Small intestine (tissue), 7 donors: Measurements from ENCODE around the gene TRA2B. TPM values are rescaled to one million over a fixed set of nuclear protein-coding genes. Genes with fewer than 3 reads are reported as not detected.

Experiments used
- DNase-seq, 2 donors: peaks; one replicate each; pipeline versions ENCODE4 v3.0.0 to v3.0.0-alpha.2; 2013
- FAIRE-seq: peaks from 2 replicates; lab custom pipeline; 2012; peaks lifted over from hg19 to GRCh38; lab: Jason Lieb, UNC
- H3K27ac ChIP-seq, 3 donors: one replicate each; pipeline ENCODE4 v1.5.1; 2013; ENCODE audit warnings: low read length in 2 of 3, mild to moderate bottlenecking in 2 of 3, control low read depth in 1 of 3, inconsistent platforms in 1 of 3, low read depth in 1 of 3, moderate library complexity in 1 of 3
- H3K27me3 ChIP-seq, 3 donors: one replicate each; pipeline ENCODE4 v1.6.1; 2013; ENCODE audit warnings: low read length in 3 of 3, inconsistent platforms in 1 of 3; ENCODE audit not compliant: control insufficient read depth in 3 of 3, insufficient read depth in 3 of 3
- H3K36me3 ChIP-seq, 3 donors: one replicate each; pipeline ENCODE4 v1.6.1; 2013; ENCODE audit warnings: low read length in 3 of 3, inconsistent platforms in 1 of 3, low read depth in 1 of 3, mild to moderate bottlenecking in 1 of 3, moderate library complexity in 1 of 3; ENCODE audit not compliant: control insufficient read depth in 3 of 3, insufficient read depth in 2 of 3
- H3K4me1 ChIP-seq, 3 donors: one replicate each; pipeline ENCODE4 v1.6.1; 2013; ENCODE audit warnings: low read length in 2 of 3, inconsistent platforms in 1 of 3, low read depth in 1 of 3, mild to moderate bottlenecking in 1 of 3, moderate library complexity in 1 of 3; ENCODE audit not compliant: control insufficient read depth in 3 of 3, insufficient read depth in 2 of 3
- H3K4me3 ChIP-seq, 3 donors: one replicate each; pipeline ENCODE4 v1.5.1; 2013; ENCODE audit warnings: low read length in 3 of 3, control low read depth in 1 of 3, inconsistent platforms in 1 of 3, low read depth in 1 of 3, mild to moderate bottlenecking in 1 of 3, moderate library complexity in 1 of 3
- H3K9me3 ChIP-seq, 2 donors: one replicate each; pipeline ENCODE4 v1.6.1; 2013; ENCODE audit warnings: low read depth in 1 of 2, low read length in 1 of 2; ENCODE audit not compliant: control insufficient read depth in 2 of 2, insufficient read depth in 1 of 2
- WGBS, 3 donors: extraction: QIAGEN DNeasy Blood & Tissue Kit; methylation state at CpG; one replicate each; pipeline ENCODE4 v1.1.7; 2013; 5-methylcytosine and 5-hydroxymethylcytosine counted together
- polyA plus RNA-seq, 4 donors: library from polyadenylated mRNA; stranded (reverse) in 3 of 4; unstranded in 1 of 4; fragments of 200-250 nt in 3 of 4; fragments of 120-200 nt in 1 of 4; gene quantifications; one replicate each; pipeline versions ENCODE4 v1.2.1 to v1.2.3, GENCODE V29; 2013
- donor health status: healthy with polysubstance abuse.
- donor health status: control.
- donor health status: control.
- donor health status: Bipolar disorder and iron deficiency.
- donor health status: healthy.

The TRA2B gene
- polyA plus RNA-seq, 4 donors = 48.5 to 150 (median 72.4) TPM

GRCh38 chr3:185961675-185962232, 23.9 kb upstream of the TRA2B start:
- DNase-seq (no peak), FAIRE-seq (no peak)
- Histone ChIP-seq H3K4me3 (no peak overlapping the region), H3K36me3 (no peaks in the 10 kb centered on the region), H3K9me3 (peaks cover 0 to 19% of the 10 kb centered on the region in 2 donors), H3K27me3 (peaks cover 0 to 2% (median 0%) of the 10 kb centered on the region in 3 donors), H3K4me1 (peaks cover 0 to 18% (median 0%) of the 10 kb centered on the region in 3 donors), H3K27ac (no peak overlapping the region)
- 67 to 95% (median 81%) methylated on average over 4 of the region's 4 CpGs for WGBS, 3 donors

GRCh38 chr3:185960522-185961288, 22.9 kb upstream of the TRA2B start:
- Histone ChIP-seq H3K9me3 (peaks cover 0 to 18% of the 10 kb centered on the region in 2 donors), H3K4me3 (no peak overlapping the region), H3K27me3 (peaks cover 0 to 2% (median 0%) of the 10 kb centered on the region in 3 donors), H3K36me3 (no peaks in the 10 kb centered on the region), H3K4me1 (peaks cover 0 to 24% (median 0%) of the 10 kb centered on the region in 3 donors), H3K27ac (peak overlapping the region; percentile 38 to 88 (median 66))
- 24 to 64% (median 54%) methylated on average over 4 of the region's 4 CpGs for WGBS, 3 donors
- peak; percentile 76 to 87 for DNase-seq
- no peak for FAIRE-seq

DNA sequence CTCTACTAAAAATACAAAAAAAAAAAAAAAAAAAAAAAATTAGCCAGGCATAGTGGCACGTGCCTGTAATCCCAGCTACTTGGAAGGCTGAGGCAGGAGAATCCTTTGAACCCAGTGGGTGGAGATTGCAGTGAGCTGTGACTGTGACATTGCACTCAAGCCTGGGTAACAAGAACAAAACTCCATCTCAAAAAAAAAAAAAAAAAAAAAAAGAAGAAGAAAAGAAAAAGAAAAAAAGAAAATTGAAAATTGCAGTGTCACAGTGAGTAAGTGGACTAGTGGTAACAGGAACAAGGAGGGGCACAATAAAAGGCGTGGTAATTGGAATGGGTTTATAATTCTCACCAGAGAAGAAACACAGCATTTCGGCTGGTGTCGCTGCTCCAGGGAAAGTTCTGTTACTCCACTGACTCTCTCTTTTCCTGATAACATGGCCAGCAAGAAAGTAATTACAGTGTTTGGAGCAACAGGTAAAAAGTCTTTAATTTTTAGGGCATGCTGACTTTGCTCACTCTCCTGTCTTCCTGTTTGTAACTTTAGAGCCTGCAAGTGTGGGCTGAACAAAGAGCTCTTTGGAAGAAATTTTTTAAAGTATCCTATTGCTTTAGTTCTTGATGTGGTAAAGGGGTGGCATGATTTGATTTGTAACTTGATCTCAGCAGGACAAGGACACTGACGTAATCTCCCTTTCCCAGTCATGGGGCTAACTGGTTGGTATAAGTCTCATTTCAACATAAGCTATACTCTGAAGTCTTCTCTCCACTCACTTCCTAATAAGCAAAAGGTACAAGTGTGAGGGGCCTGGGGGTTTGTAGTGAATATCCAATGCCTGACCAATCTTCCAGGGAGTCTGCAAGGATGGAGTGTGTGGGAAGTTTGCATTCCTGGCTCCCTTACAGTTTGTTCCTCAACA, 22.1 kb upstream of the TRA2B start:
- FAIRE-seq = no peak
- no peak overlapping the region for H3K4me3 ChIP-seq

DNA sequence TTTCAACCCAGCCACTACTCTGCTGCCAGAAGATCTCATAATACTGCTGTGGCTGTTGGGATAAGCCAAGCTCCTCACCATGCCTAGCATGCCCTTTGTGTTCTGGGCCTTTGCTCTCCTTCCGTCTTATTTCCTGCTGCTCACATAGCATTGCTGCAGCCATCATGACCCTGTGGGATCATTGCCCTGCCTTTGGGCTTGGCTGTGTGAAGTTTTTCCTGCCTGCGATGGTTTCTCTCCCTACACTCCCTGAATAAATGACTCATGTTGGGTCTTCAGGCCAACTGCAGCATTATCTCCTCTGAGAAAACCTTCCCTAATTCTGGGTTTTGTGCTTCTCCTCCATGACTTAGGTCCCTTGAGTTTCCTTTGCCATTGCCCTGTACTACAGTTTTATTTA, 20.8 kb upstream of the TRA2B start:
- Histone ChIP-seq H3K27ac (peak overlapping the region in 1 of 3 donors; percentile 61), H3K4me1 (peaks cover 0 to 31% (median 0%) of the 10 kb centered on the region in 3 donors), H3K9me3 (peaks cover 0 to 12% of the 10 kb centered on the region in 2 donors), H3K36me3 (no peaks in the 10 kb centered on the region), H3K27me3 (peaks cover 0 to 2% (median 0%) of the 10 kb centered on the region in 3 donors), H3K4me3 (no peak overlapping the region)
- FAIRE-seq = no peak
- DNase-seq = peak in 1 of 2 donors; percentile 57
- 39 to 71% (median 55%) methylated on average over 2 of the region's 2 CpGs for WGBS, 3 donors

More for the DNA sequence above, 22.1 kb upstream of the TRA2B start:
- Histone ChIP-seq H3K27ac (peak overlapping the region; percentile 30 to 88 (median 66)), H3K9me3 (peaks cover 0 to 12% of the 10 kb centered on the region in 2 donors), H3K27me3 (peaks cover 0 to 2% (median 0%) of the 10 kb centered on the region in 3 donors), H3K36me3 (no peaks in the 10 kb centered on the region), H3K4me1 (peaks cover 0 to 31% (median 0%) of the 10 kb centered on the region in 3 donors)
- peak; percentile 60 to 69 for DNase-seq
- 16 to 36% (median 21%) methylated on average over 5 of the region's 5 CpGs for WGBS, 3 donors

GRCh38 chr3:185956244-185956643, 18.4 kb upstream of the TRA2B start:
- H3K9me3 ChIP-seq = peaks cover 0 to 16% of the 10 kb centered on the region in 2 donors
- FAIRE-seq (no peak), DNase-seq (peak in 1 of 2 donors; percentile 52)
- WGBS, 3 donors = 64 to 72% (median 68%) methylated on average over 3 of the region's 3 CpGs
- peaks cover 0 to 37% (median 0%) of the 10 kb centered on the region in 3 donors for H3K4me1 ChIP-seq
- no peaks in the 10 kb centered on the region for H3K36me3 ChIP-seq
- peak overlapping the region in 1 of 3 donors; percentile 47 for H3K27ac ChIP-seq
- no peak overlapping the region for H3K4me3 ChIP-seq
- H3K27me3 ChIP-seq = peaks cover 0 to 2% (median 0%) of the 10 kb centered on the region in 3 donors

- H3K4me3 ChIP-seq = no peak overlapping the region
- H3K36me3 ChIP-seq = no peaks in the 10 kb centered on the region
- H3K9me3 ChIP-seq = peaks cover 0 to 13% of the 10 kb centered on the region in 2 donors
- FAIRE-seq (no peak), DNase-seq (no peak)
- peaks cover 0 to 2% (median 0%) of the 10 kb centered on the region in 3 donors for H3K27me3 ChIP-seq
- no peak overlapping the region for H3K27ac ChIP-seq
- 56 to 68% (median 57%) methylated on average over 3 of the region's 3 CpGs for WGBS, 3 donors
- H3K4me1 ChIP-seq = peaks cover 0 to 24% (median 1%) of the 10 kb centered on the region in 3 donors
These were observed 16.5 kb upstream of the TRA2B start for GRCh38 chr3:185954366-185954723.

- FAIRE-seq (no peak), DNase-seq (peak; percentile 37 to 55)
- H3K4me1 ChIP-seq = peaks cover 0 to 16% (median 1%) of the 10 kb centered on the region in 3 donors
- H3K9me3 ChIP-seq = peaks cover 0 to 13% of the 10 kb centered on the region in 2 donors
- no peak overlapping the region for H3K4me3 ChIP-seq
- H3K27me3 ChIP-seq = no peaks in the 10 kb centered on the region
- no peaks in the 10 kb centered on the region for H3K36me3 ChIP-seq
- no peak overlapping the region for H3K27ac ChIP-seq
- 11 to 64% (median 35%) methylated on average over 3 of the region's 3 CpGs for WGBS, 3 donors
These were observed 12.9 kb upstream of the TRA2B start for GRCh38 chr3:185950728-185951127.

DNA sequence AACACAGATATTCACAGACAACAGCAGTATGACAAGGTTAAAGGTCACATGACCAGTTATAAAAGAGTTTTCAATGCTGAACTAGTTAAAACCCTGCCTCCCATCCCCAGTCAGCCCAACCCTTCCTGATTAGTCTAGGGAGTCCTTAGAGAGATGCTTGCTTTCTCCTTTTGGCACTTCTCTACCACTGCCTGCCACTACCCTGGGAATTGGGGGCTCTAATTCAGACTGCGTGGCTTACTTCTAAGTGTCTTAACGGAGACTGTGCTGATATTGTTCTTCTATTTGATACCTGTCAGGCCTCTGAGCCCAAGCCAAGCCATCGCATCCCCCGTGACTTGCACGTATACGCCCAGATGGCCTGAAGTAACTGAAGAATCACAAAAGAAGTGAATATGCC, 11.7 kb upstream of the TRA2B start:
- no peak overlapping the region for H3K4me3 ChIP-seq
- H3K4me1 ChIP-seq = peaks cover 0 to 10% (median 1%) of the 10 kb centered on the region in 3 donors
- FAIRE-seq (no peak), DNase-seq (no peak)
- peaks cover 0 to 13% of the 10 kb centered on the region in 2 donors for H3K9me3 ChIP-seq
- WGBS, 3 donors = 95 to 96% (median 95%) methylated on average over 6 of the region's 6 CpGs
- H3K27ac ChIP-seq = no peak overlapping the region
- H3K36me3 ChIP-seq = no peaks in the 10 kb centered on the region
- no peaks in the 10 kb centered on the region for H3K27me3 ChIP-seq
